ENCODE measurements around the gene TRIAP1.
"Not testable (repeated sequence)": the region's sequence is repeated elsewhere in the genome, so short reads cannot be mapped to it uniquely, and the experiment has no call there.

The TRIAP1 gene

DNA sequence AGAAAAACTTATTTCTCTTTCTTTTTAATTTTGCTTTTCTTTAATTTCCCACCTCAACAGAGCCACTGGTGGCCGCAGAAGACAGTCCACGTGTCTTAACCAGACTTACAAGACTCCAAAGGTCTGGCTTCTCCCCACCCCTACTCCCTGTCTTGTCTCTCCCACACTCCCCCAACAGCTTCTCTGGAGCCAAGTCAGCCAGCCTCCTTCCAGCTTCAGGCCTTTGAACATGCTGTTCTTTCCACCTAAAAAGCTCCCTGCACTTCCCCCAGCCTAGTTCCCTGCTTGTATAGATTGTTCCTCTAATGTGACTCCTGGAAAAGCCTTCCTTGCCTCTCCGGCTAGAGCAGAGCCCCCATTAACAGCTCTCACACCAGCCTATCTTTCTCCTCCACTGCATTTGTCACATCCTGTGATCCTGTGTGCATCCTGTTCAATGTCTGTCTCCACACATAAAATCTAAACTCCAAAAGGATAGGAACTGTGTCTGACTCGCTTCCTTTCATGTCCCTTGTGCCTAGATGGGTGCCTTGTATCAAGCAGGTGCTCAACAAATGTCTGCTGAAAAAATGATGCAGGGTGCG, 42.0 kb upstream of the TRIAP1 start:
- no peak overlapping the region for H3K4me3 ChIP-seq (ENCODE audit: low read depth, low read length)
- no peaks in the 10 kb centered on the region for H3K27me3 ChIP-seq (replicated peaks)
- no peak overlapping the region for H3K27ac ChIP-seq
- DNase-seq: no peak
- H3K36me3 ChIP-seq (replicated peaks): no peaks in the 10 kb centered on the region
- TF ChIP-seq, protein P1, sequence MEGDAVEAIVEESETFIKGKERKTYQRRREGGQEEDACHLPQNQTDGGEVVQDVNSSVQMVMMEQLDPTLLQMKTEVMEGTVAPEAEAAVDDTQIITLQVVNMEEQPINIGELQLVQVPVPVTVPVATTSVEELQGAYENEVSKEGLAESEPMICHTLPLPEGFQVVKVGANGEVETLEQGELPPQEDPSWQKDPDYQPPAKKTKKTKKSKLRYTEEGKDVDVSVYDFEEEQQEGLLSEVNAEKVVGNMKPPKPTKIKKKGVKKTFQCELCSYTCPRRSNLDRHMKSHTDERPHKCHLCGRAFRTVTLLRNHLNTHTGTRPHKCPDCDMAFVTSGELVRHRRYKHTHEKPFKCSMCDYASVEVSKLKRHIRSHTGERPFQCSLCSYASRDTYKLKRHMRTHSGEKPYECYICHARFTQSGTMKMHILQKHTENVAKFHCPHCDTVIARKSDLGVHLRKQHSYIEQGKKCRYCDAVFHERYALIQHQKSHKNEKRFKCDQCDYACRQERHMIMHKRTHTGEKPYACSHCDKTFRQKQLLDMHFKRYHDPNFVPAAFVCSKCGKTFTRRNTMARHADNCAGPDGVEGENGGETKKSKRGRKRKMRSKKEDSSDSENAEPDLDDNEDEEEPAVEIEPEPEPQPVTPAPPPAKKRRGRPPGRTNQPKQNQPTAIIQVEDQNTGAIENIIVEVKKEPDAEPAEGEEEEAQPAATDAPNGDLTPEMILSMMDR (IDR thresholded peaks at IDR 0.05; ENCODE audit: low read depth, low read length, missing control alignments): no peak
- in situ Hi-C loops (cut with HindIII; ENCODE audit: low pct_ligation_motif_present, low sequenced_read_pairs): no loop called here

DNA sequence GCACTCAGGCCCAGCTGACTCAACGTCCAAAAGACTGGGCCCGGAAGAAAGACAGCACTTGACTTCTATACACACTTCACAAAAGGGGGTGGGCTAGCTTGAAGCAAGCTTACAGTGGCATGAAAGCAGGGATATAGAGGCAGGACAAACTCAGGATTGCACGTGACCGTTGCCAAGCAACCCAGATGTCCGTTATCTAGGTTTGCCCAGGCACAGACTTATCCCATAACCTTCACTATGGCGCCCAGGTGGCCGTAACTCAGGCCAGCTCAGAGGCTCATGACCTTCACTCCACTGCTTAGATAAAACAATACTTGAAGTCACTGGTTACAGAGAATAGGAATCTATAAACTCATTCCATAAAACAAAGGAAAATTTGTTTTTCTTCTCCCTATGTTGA, 41.4 kb upstream of the TRIAP1 start:
- H3K36me3 ChIP-seq (replicated peaks); H3K4me3 ChIP-seq (ENCODE audit: low read depth, low read length); H3K27me3 ChIP-seq (replicated peaks); H3K27ac ChIP-seq; DNase-seq; in situ Hi-C loops (cut with HindIII; ENCODE audit: low pct_ligation_motif_present, low sequenced_read_pairs): not testable (repeated sequence)

DNA sequence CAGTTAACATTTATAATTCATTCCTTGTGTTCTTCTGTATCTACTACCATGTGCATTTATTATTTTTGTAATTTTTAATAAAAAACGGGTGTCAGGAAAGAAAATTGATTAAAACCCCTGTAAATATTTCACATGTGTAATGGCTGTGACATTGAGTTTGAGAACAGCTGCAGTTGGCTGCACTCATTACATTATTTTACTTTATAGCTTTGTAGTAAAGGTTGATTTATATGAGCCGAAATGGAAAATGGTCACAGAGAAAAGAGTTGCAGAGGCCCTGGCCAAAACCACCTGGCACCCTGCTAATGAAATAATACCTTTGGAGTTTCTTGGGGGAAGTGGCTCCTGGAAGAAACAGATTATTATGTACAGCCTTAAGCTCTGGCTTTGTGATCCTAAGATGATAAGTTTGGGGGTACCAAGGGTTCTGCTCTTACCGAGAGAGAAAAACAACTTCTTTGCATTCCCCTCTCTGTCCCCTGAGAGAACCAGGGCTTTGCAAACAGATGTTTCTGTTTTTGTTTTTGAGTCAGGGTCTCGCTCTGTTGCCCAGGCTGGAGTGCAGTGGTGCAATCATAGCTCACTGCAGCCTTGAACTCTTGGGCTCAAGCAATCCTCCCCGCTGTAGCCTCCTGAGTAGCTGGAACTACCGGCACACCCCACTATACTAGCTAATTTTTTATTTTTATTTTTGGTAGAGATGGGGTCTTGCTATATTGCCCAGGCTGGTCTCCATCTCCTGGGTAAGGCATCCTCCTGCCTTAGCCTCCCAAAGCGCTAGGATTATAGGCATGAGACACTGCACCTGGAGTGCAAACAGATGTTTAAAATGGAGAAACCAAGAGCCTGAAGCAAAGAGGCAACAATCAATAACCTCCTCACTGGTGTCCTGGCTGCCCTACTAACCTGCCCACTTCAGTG, 40.0 kb upstream of the TRIAP1 start:
- no peak overlapping the region for H3K27ac ChIP-seq
- H3K36me3 ChIP-seq (replicated peaks): no peaks in the 10 kb centered on the region
- in situ Hi-C loops (cut with HindIII; ENCODE audit: low pct_ligation_motif_present, low sequenced_read_pairs): no loop called here
- no peak for DNase-seq
- TF ChIP-seq, protein P1 (IDR thresholded peaks at IDR 0.05; ENCODE audit: low read depth, low read length, missing control alignments): no peak
- no peak overlapping the region for H3K4me3 ChIP-seq (ENCODE audit: low read depth, low read length)
- no peaks in the 10 kb centered on the region for H3K27me3 ChIP-seq (replicated peaks)

DNA sequence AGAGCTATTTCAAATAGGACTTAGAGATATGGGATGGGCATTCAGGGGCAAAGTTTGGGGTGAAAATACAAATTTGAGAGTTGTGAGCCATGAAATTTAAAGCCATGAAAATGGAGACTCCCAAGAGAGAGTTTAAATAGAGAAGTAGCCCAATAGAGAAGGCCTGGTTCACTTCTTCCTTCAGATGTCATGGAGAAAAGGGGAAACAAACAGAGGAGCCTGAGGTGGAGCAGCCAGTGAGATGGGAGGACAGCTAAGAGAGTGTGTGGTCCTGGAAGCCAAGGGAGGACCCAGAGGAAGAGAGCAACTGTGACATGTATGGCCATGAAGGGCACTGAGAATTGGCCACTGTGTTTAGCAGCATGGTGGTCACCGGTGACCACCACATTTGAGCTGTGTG, 37.4 kb upstream of the TRIAP1 start:
- no peak overlapping the region for H3K4me3 ChIP-seq (ENCODE audit: low read depth, low read length)
- no peak for DNase-seq
- no peaks in the 10 kb centered on the region for H3K36me3 ChIP-seq (replicated peaks)
- in situ Hi-C loops (cut with HindIII; ENCODE audit: low pct_ligation_motif_present, low sequenced_read_pairs): no loop called here
- H3K27me3 ChIP-seq (replicated peaks): no peaks in the 10 kb centered on the region
- no peak overlapping the region for H3K27ac ChIP-seq
- TF ChIP-seq, protein P1 (IDR thresholded peaks at IDR 0.05; ENCODE audit: low read depth, low read length, missing control alignments): no peak

DNA sequence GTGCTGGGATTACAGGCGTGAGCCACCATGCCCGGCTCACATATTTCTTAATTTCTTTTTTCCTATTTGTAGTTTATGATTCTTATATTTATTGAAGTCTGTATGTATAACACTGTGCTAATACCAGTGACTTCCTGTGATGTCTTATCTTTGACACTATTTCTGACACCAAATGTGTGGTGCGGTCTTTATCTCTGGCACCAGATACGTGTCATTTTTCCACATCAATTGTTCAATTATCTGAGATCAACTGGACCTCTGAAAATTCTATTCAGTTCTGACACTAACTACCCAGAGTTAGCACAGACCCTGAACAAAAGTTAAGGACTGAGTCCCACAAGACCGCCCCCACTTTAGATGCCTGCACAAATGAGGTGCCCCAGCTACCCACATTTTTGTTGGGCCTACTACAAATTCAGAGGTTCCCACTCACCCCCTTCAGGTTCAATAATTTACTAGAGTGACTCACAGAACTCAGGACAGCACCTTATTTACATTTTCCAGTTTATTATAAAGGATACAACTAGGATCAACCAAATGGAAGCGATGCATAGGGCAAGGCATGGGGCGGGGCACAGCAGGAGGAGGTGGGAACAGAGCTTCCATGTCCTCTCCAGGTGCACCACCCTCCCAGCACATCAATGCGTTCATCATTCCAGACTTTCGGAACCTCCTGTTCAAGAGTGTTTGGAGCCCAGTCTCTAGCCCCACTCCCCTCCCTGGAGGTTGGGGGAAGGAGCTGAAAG, 35.0 kb upstream of the TRIAP1 start:
- no peaks in the 10 kb centered on the region for H3K36me3 ChIP-seq (replicated peaks)
- H3K27me3 ChIP-seq (replicated peaks): no peaks in the 10 kb centered on the region
- in situ Hi-C loops (cut with HindIII; ENCODE audit: low pct_ligation_motif_present, low sequenced_read_pairs): no loop called here
- DNase-seq: no peak
- no peak overlapping the region for H3K27ac ChIP-seq
- TF ChIP-seq, protein P1 (IDR thresholded peaks at IDR 0.05; ENCODE audit: low read depth, low read length, missing control alignments): no peak
- H3K4me3 ChIP-seq (ENCODE audit: low read depth, low read length): no peak overlapping the region

DNA sequence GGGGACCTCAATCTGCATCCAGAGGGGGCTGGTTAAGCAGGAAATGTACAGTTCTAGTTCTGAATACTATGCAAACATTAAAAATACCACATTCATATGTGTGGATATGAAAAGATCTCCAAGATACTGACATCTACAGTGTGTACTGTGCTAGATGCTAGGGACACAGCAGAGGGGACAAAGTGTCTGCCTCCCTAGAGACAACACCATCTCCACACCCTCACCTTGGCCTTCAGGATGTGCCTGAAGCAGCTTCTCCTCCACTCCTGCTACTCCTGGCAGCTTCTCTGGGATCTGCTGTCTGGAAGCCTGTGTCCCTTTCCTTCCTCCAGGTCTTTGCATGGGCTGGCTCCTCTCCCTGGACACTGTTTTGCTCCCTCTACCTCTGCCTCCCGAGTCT, 34.0 kb upstream of the TRIAP1 start:
- TF ChIP-seq, protein P1 (IDR thresholded peaks at IDR 0.05; ENCODE audit: low read depth, low read length, missing control alignments): no peak
- in situ Hi-C loops (cut with HindIII; ENCODE audit: low pct_ligation_motif_present, low sequenced_read_pairs): no loop called here
- DNase-seq: no peak
- Histone ChIP-seq H3K27ac (no peak overlapping the region), H3K4me3 (ENCODE audit: low read depth, low read length) (no peak overlapping the region), H3K27me3 (replicated peaks) (no peaks in the 10 kb centered on the region), H3K36me3 (replicated peaks) (no peaks in the 10 kb centered on the region)

All from brain microvascular endothelial cell (primary cell).